ENCODE results near the gene PYGO1. TPM values are rescaled to one million over a fixed set of nuclear protein-coding genes. Genes with fewer than 3 reads are reported as not detected.

PYGO1 gene
- total RNA-seq, 2 donors from 2014 or later, result 2.0 to 2.5 TPM

- H3K9me3 Mint-ChIP-seq, result peaks cover 1% of the 10 kb centered on the region
- peaks cover 5% of the 10 kb centered on the region for H3K4me1 ChIP-seq (ENCODE audit: control insufficient read depth, insufficient read depth, low read length)
- peaks cover 25% of the 10 kb centered on the region for H3K27me3 Mint-ChIP-seq (ENCODE audit: insufficient read depth)
- H3K27ac Mint-ChIP-seq, result no peak overlapping the region
- DNase-seq, result no peak
- no peak overlapping the region for H3K4me3 ChIP-seq (ENCODE audit: low read length)
- H3K4me3 Mint-ChIP-seq, result no peak overlapping the region
- H3K9me3 ChIP-seq (ENCODE audit: control insufficient read depth, low read length), result peaks cover 4% of the 10 kb centered on the region
- peaks cover 21% of the 10 kb centered on the region for H3K4me1 Mint-ChIP-seq
- H3K27me3 ChIP-seq (ENCODE audit: control insufficient read depth, insufficient read depth, low read length, poor library complexity, severe bottlenecking), result no peaks in the 10 kb centered on the region
- no peak overlapping the region for H3K9ac ChIP-seq (ENCODE audit: extremely low read depth, low read length, poor library complexity, severe bottlenecking)
- TF ChIP-seq CTCF (conservative IDR thresholded peaks at IDR 0.05), result no peak
- H3K36me3 Mint-ChIP-seq (ENCODE audit: low read depth), result no peaks in the 10 kb centered on the region
- WGBS, 2 experiments (ENCODE audit: insufficient coverage in 1 of 2, insufficient read length in 1 of 2), result 100% methylated on average over 1 of the region's 1 CpG; no CpG with 5 or more reads in 1 of the 2 experiments
- no peak overlapping the region for H3K27ac ChIP-seq (ENCODE audit: low read depth, low read length)
- H3K36me3 ChIP-seq (ENCODE audit: control insufficient read depth, insufficient read depth, low read length), result no peaks in the 10 kb centered on the region
These were observed 61.0 kb downstream of the PYGO1 start for GRCh38 chr15:55527150-55527549.

- DNase-seq, result peak; percentile 74
- peaks cover 1% of the 10 kb centered on the region for H3K9me3 Mint-ChIP-seq
- peak; percentile 84 for TF ChIP-seq CTCF (conservative IDR thresholded peaks at IDR 0.05)
- WGBS, 2 experiments (ENCODE audit: insufficient coverage in 1 of 2, insufficient read length in 1 of 2), result 38 to 83% methylated on average over 2 to 7 of the region's 7 CpGs
- peaks cover 21% of the 10 kb centered on the region for H3K4me1 Mint-ChIP-seq
- Histone ChIP-seq H3K27ac (ENCODE audit: low read depth, low read length) (no peak overlapping the region), H3K27me3 (ENCODE audit: control insufficient read depth, insufficient read depth, low read length, poor library complexity, severe bottlenecking) (no peaks in the 10 kb centered on the region), H3K4me1 (ENCODE audit: control insufficient read depth, insufficient read depth, low read length) (peaks cover 5% of the 10 kb centered on the region), H3K9me3 (ENCODE audit: control insufficient read depth, low read length) (peaks cover 4% of the 10 kb centered on the region), H3K4me3 (ENCODE audit: low read length) (no peak overlapping the region), H3K36me3 (ENCODE audit: control insufficient read depth, insufficient read depth, low read length) (no peaks in the 10 kb centered on the region), H3K9ac (ENCODE audit: extremely low read depth, low read length, poor library complexity, severe bottlenecking) (no peak overlapping the region)
- H3K36me3 Mint-ChIP-seq (ENCODE audit: low read depth), result no peaks in the 10 kb centered on the region
- peaks cover 28% of the 10 kb centered on the region for H3K27me3 Mint-ChIP-seq (ENCODE audit: insufficient read depth)
- no peak overlapping the region for H3K27ac Mint-ChIP-seq
- no peak overlapping the region for H3K4me3 Mint-ChIP-seq
These were observed 61.5 kb downstream of the PYGO1 start for GRCh38 chr15:55526559-55527036.

- no peak overlapping the region for H3K9ac ChIP-seq (ENCODE audit: extremely low read depth, low read length, poor library complexity, severe bottlenecking)
- no peak overlapping the region for H3K27ac Mint-ChIP-seq
- no peaks in the 10 kb centered on the region for H3K36me3 ChIP-seq (ENCODE audit: control insufficient read depth, insufficient read depth, low read length)
- no peak for DNase-seq
- H3K4me1 ChIP-seq (ENCODE audit: control insufficient read depth, insufficient read depth, low read length), result no peaks in the 10 kb centered on the region
- H3K4me3 ChIP-seq (ENCODE audit: low read length), result no peak overlapping the region
- H3K36me3 Mint-ChIP-seq (ENCODE audit: low read depth), result no peaks in the 10 kb centered on the region
- H3K27me3 ChIP-seq (ENCODE audit: control insufficient read depth, insufficient read depth, low read length, poor library complexity, severe bottlenecking), result no peaks in the 10 kb centered on the region
- peaks cover 28% of the 10 kb centered on the region for H3K27me3 Mint-ChIP-seq (ENCODE audit: insufficient read depth)
- no peak overlapping the region for H3K4me3 Mint-ChIP-seq
- 94 to 100% methylated on average over 3 of the region's 3 CpGs for WGBS, 2 experiments (ENCODE audit: insufficient coverage in 1 of 2, insufficient read length in 1 of 2)
- H3K9me3 ChIP-seq (ENCODE audit: control insufficient read depth, low read length), result peaks cover 4% of the 10 kb centered on the region
- H3K9me3 Mint-ChIP-seq, result peaks cover 4% of the 10 kb centered on the region
- peaks cover 1% of the 10 kb centered on the region for H3K4me1 Mint-ChIP-seq
- no peak overlapping the region for H3K27ac ChIP-seq (ENCODE audit: low read depth, low read length)
- TF ChIP-seq CTCF (conservative IDR thresholded peaks at IDR 0.05), result no peak
These were observed 65.2 kb downstream of the PYGO1 start for GRCh38 chr15:55522742-55523450.

All from endodermal cell (in vitro differentiated cells).